Occipital lobe (tissue), 3 donors: ENCODE measurements around the gene MESD. TPM values are rescaled to one million over a fixed set of nuclear protein-coding genes. Genes with fewer than 3 reads are reported as not detected.

Experiments used
- DNase-seq: peaks from one replicate; lab custom pipeline; 2025; lab: John Stamatoyannopoulos, UW
- small RNA-seq: library from RNA; depleted of rRNA; stranded (forward); fragments of <200 nt; gene quantifications from one replicate; pipeline ENCODE3, GENCODE V24; 2014
- total RNA-seq: library from RNA; depleted of rRNA; stranded (reverse); fragments of >200 nt; gene quantifications from one replicate; pipeline ENCODE4 v1.2.3, GENCODE V29; 2014

Gene MESD
- total RNA-seq, 1 donor from 2014 or later = 14.7 TPM

DNA sequence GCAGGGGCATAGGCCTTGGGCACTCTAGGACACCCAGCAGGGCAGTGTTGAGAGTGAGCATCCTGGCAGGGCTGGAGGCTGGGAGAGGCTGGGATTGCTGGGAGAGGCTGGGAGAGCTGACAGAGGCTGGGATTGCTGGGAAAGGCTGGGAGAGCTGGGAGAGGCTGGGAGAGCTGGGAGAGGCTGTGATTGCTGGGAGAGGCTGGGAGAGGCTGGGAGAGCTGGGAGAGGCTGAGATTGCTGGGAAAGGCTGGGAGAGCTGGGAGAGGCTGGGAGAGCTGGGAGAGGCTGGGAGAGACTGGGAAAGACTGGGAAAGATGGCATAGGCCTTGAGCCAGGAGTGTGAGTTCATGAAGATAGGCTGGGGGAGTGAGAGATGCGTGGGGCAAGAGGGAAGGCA is 77.8 kb downstream of the MESD start:
- DNase-seq = no peak

DNA sequence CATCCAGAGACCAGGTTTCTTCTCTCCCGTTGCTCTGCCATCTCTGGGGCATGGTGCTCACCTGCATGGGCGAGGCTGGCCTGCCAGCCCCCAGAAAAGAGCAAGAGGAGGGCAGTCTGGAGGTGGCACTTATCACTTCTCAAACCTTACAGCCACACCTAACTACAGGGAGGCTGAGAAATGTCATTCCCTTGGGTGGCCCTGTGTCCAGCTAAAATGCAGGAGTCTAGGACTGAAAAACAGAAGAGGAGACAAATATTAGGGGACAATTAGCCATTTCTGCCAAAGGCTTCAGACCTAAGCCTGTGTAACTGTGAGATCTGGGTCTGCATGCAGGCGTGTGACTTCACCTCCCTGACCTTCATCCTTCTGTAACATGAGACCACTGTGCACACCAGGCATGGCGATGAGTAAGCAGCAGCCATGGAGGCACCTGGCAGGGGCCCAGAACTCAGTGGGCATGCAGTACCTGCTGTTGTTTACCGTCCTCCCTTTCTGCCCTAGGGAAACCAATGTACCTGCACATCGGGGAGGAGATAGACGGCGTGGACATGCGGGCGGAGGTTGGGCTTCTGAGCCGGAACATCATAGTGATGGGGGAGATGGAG is 83.4 kb downstream of the MESD start:
- no peak for DNase-seq

DNA sequence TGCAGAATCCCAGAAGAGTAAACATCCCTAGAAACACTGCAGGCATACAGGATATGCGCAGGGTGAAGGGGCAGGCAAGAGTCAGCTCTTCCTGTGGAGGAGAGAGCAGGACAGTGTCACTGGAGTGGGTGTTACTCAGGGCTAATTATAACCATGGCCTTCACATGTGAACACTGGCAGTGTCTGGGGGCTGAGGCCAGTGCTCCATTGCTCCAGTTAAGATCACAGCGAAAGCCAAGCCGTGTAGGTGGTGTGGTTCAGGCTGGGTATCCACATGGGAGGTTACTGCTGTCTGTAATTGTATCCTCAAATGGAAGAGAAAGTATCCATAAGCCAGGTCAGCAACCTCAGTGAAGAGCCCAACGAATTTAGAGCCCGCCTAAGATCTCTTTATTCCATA is 84.6 kb downstream of the MESD start:
- no peak for DNase-seq

DNA sequence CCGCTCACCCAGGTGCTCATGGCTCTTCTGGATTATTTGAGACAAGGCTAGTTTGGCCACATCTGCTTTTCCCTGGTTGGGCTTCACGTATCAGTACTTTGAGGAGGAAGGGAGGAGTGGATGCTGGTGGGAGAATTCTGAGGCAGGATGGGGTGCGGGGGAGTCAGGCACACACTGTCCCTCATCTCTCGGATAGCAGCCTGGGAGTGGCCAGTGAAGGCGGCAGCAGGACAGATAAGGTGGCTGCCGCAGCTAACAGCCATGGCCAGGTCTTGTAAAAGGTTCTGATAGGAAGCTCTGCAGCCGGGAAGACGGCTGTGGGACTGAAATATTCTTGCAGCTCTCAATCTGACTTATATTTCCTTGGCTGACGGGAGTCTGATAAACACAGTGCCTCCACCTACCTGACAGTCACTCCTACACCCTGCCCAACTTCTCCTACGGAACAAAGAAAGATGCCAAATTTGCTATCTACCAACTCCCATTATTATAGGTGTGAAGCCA is 87.3 kb downstream of the MESD start:
- peak; percentile 46 for DNase-seq

DNA sequence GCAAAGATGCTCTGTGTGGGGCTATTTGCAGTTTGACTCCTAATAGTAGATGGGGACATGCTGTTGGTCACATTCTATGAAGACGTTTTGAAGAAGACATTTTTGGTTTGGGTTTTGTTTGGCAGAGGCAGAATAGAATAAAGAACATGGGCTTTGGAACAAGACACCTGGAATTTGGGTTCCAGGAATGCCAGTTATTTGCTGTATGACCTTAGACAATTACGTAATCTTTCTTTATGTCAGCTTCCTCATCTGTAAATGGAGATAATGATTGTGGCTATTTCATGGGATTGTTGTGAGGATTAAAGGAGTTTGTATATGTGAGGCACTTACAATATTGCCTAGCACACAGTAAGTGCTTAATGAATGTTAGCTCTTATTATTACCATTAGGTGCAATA is 91.6 kb downstream of the MESD start:
- no peak for DNase-seq

Small RNA genes lying within 50 kb of the gene (small RNA-seq; reads per million reads assigned to genes)
- not detected for gene MIR4514

Other genes with a start within 250 kb of the MESD start
- 4.4 TPM for gene CEMIP, start 210.4 kb downstream of the MESD start, total RNA-seq
- 8.6 TPM for gene TLNRD1, start 11.1 kb upstream of the MESD start, total RNA-seq
- gene CFAP161, start 144.5 kb upstream of the MESD start, total RNA-seq = 2.7 TPM
- gene IL16, start 207.1 kb upstream of the MESD start, total RNA-seq = 0.62 TPM